ES-I3 (cell line): ENCODE results near the gene CAMK1D.

Experiments used
- H3K36me3 ChIP-seq: 2 replicates; pipeline ENCODE4 v1.6.1; 2013; ENCODE audit warnings: mild to moderate bottlenecking, low read length, control low read depth, moderate library complexity; ENCODE audit not compliant: insufficient read depth
- H3K4me1 ChIP-seq: 2 replicates; pipeline ENCODE4 v1.6.1; 2013; ENCODE audit warnings: mild to moderate bottlenecking, control low read depth, low read length; ENCODE audit not compliant: insufficient read depth
- H3K9ac ChIP-seq: 2 replicates; pipeline ENCODE4 v1.6.1; 2013; ENCODE audit warnings: low read depth, mild to moderate bottlenecking, low read length, moderate library complexity
- H3K9me3 ChIP-seq: 2 replicates; pipeline ENCODE4 v1.6.1; 2013; ENCODE audit warnings: mild to moderate bottlenecking, low read length, moderate library complexity; ENCODE audit not compliant: control insufficient read depth, insufficient read depth

CAMK1D gene

GRCh38 chr10:12605580-12606405 lies 256.4 kb downstream of the CAMK1D start:
- H3K4me1 ChIP-seq = no peaks in the 10 kb centered on the region
- no peak overlapping the region for H3K9ac ChIP-seq
- 0 out of 2 replicates have a peak, but pooled peaks cover 1% of the 10 kb centered on the region for H3K9me3 ChIP-seq
- H3K36me3 ChIP-seq = no peaks in the 10 kb centered on the region

DNA sequence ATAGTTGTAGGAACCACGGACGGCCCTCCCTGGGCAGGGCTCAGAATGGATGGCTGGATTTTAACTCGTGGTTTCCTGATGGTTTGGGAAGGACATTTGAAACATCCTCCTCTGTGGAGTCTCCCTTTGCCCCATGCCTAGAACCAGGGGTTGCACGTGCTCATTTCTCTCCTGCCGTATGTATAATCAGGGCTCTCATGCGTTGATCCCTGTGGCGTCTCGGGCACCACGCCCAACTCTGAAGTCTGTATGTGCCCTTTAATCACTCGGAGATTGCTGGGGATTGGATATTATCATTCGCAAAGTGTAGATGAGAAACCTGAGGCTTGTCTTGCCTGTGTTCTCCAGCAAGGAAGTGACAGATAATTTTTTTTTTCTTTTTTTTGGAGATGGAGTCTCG lies 257.1 kb downstream of the CAMK1D start:
- no peaks in the 10 kb centered on the region for H3K36me3 ChIP-seq
- no peaks in the 10 kb centered on the region for H3K9me3 ChIP-seq
- no peaks in the 10 kb centered on the region for H3K4me1 ChIP-seq
- H3K9ac ChIP-seq = no peak overlapping the region

DNA sequence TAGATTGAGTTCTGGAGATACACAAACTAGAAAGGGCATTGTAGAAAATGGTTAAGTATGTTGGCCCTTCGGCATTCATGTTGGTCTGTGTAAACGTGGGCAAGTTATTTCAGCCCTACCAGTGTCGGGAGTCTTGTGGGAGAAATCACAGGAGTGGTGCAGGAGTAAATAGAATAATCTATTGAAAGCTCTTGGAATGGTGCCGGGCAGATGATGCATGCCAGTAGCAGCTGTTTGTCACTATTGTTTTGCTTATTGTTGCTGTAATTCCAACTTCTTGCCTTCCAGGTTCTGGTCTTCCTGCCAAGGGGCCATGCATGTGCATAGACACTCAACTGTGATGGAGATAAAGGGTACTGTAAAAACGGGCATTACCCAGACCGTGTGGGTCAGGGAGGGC lies 259.4 kb downstream of the CAMK1D start:
- Histone ChIP-seq H3K4me1 (no peaks in the 10 kb centered on the region), H3K9ac (no peak overlapping the region), H3K9me3 (no peaks in the 10 kb centered on the region), H3K36me3 (no peaks in the 10 kb centered on the region)

- no peak overlapping the region for H3K9ac ChIP-seq
- no peaks in the 10 kb centered on the region for H3K9me3 ChIP-seq
- H3K36me3 ChIP-seq = no peaks in the 10 kb centered on the region
- H3K4me1 ChIP-seq = no peaks in the 10 kb centered on the region
Observed at GRCh38 chr10:12609435-12609834, 260.1 kb downstream of the CAMK1D start.

- H3K9ac ChIP-seq = no peak overlapping the region
- no peaks in the 10 kb centered on the region for H3K36me3 ChIP-seq
- no peaks in the 10 kb centered on the region for H3K9me3 ChIP-seq
- H3K4me1 ChIP-seq = no peaks in the 10 kb centered on the region
Observed at GRCh38 chr10:12613136-12613535, 263.8 kb downstream of the CAMK1D start.

GRCh38 chr10:12614177-12614995 lies 265.0 kb downstream of the CAMK1D start:
- Histone ChIP-seq H3K9ac (no peak overlapping the region), H3K9me3 (no peaks in the 10 kb centered on the region), H3K4me1 (no peaks in the 10 kb centered on the region), H3K36me3 (no peaks in the 10 kb centered on the region)

- Histone ChIP-seq H3K4me1 (no peaks in the 10 kb centered on the region), H3K36me3 (no peaks in the 10 kb centered on the region), H3K9me3 (no peaks in the 10 kb centered on the region), H3K9ac (no peak overlapping the region)
Observed at GRCh38 chr10:12615296-12616220, 266.2 kb downstream of the CAMK1D start.

GRCh38 chr10:12617191-12618175 lies 268.1 kb downstream of the CAMK1D start:
- no peaks in the 10 kb centered on the region for H3K36me3 ChIP-seq
- H3K4me1 ChIP-seq = no peaks in the 10 kb centered on the region

GRCh38 chr10:12622016-12622415 lies 272.7 kb downstream of the CAMK1D start:
- H3K9ac ChIP-seq = no peak overlapping the region
- no peaks in the 10 kb centered on the region for H3K36me3 ChIP-seq
- H3K4me1 ChIP-seq = 0 out of 2 replicates have a peak, but pooled peaks cover 6% of the 10 kb centered on the region
- H3K9me3 ChIP-seq = no peaks in the 10 kb centered on the region

More at GRCh38 chr10:12617191-12618175, 268.1 kb downstream of the CAMK1D start:
- Histone ChIP-seq H3K9ac (no peak overlapping the region), H3K9me3 (no peaks in the 10 kb centered on the region)

GRCh38 chr10:12622691-12623090 lies 273.3 kb downstream of the CAMK1D start:
- Histone ChIP-seq H3K9ac (no peak overlapping the region), H3K9me3 (no peaks in the 10 kb centered on the region), H3K36me3 (no peaks in the 10 kb centered on the region), H3K4me1 (0 out of 2 replicates have a peak, but pooled peaks cover 6% of the 10 kb centered on the region)

GRCh38 chr10:12625393-12626023 lies 276.2 kb downstream of the CAMK1D start:
- Histone ChIP-seq H3K36me3 (no peaks in the 10 kb centered on the region), H3K4me1 (0 out of 2 replicates have a peak, but pooled peaks cover 12% of the 10 kb centered on the region), H3K9me3 (0 out of 2 replicates have a peak, but pooled peaks cover under 1% of the 10 kb centered on the region), H3K9ac (no peak overlapping the region)

- peaks cover 5% of the 10 kb centered on the region; the same call in 1 of the 2 replicates for H3K9me3 ChIP-seq
- 0 out of 2 replicates have a peak, but pooled peaks cover 12% of the 10 kb centered on the region for H3K4me1 ChIP-seq
- no peak overlapping the region for H3K9ac ChIP-seq
- H3K36me3 ChIP-seq = no peaks in the 10 kb centered on the region
Observed at GRCh38 chr10:12628153-12628552, 278.8 kb downstream of the CAMK1D start.
